HepG2 (cell line): Measurements from ENCODE around the gene TOR4A. TPM values are rescaled to one million over a fixed set of nuclear protein-coding genes. Genes with fewer than 3 reads are reported as not detected.

Experiments used
- CTCF ChIP-seq: sonication (generic); formaldehyde crosslinking; IDR thresholded peaks from 2 replicates; pipeline ENCODE4 v1.5.0; 2020; ENCODE audit warnings: mild to moderate bottlenecking, missing genetic modification reagents, moderate library complexity
- GRHL1 ChIP-seq: sonication (generic); formaldehyde crosslinking; conservative IDR thresholded peaks from 2 replicates; pipeline ENCODE4 v1.8.0; 2022; ENCODE audit warnings: missing genetic modification reagents
- GTF3A ChIP-seq: sonication (generic); formaldehyde crosslinking; conservative IDR thresholded peaks from 2 replicates; pipeline ENCODE4 v1.4.0; 2020; ENCODE audit warnings: mild to moderate bottlenecking, missing genetic modification reagents
- LCORL ChIP-seq, 2 experiments: fragments of 450-650 bp in 1 of 2; sonication (generic) in 1 of 2; formaldehyde crosslinking in 1 of 2; IDR thresholded peaks; 2 replicates each; pipeline versions ENCODE4 v1.5.0 to v1.6.1; 2017 to 2020; ENCODE audit warnings: antibody characterized with exemption in 1 of 2, missing genetic modification reagents in 1 of 2
- SIX1 ChIP-seq: sonication (generic); formaldehyde crosslinking; IDR thresholded peaks from 2 replicates; pipeline ENCODE4 v1.4.0; 2020; ENCODE audit warnings: missing genetic modification reagents, borderline replicate concordance
- STAG1 ChIP-seq: sonication (generic); formaldehyde crosslinking; IDR thresholded peaks from 2 replicates; pipeline ENCODE4 v1.4.0; 2020; ENCODE audit warnings: missing genetic modification reagents
- TBX2 ChIP-seq: sonication (generic); formaldehyde crosslinking; IDR thresholded peaks from 2 replicates; pipeline ENCODE4 v1.5.0; 2020; ENCODE audit warnings: missing genetic modification reagents, mild to moderate bottlenecking, borderline replicate concordance
- TFDP2 ChIP-seq: sonication (generic); formaldehyde crosslinking; IDR thresholded peaks from 2 replicates; pipeline ENCODE4 v1.4.0; 2020; ENCODE audit warnings: missing genetic modification reagents
- ZFX ChIP-seq: sonication (generic); formaldehyde crosslinking; IDR thresholded peaks from 2 replicates; pipeline ENCODE4 v1.4.0; 2020; ENCODE audit warnings: mild to moderate bottlenecking, low read depth, missing genetic modification reagents, moderate library complexity
- ZNF232 ChIP-seq: sonication (generic); formaldehyde crosslinking; IDR thresholded peaks from 2 replicates; pipeline ENCODE4 v1.4.0; 2020; ENCODE audit warnings: missing genetic modification reagents, borderline replicate concordance
- ZNF280D ChIP-seq: sonication (generic); formaldehyde crosslinking; IDR thresholded peaks from 2 replicates; pipeline ENCODE4 v1.5.1; 2020; ENCODE audit warnings: mild to moderate bottlenecking, missing genetic modification reagents
- ZNF343 ChIP-seq: sonication (generic); formaldehyde crosslinking; IDR thresholded peaks from 2 replicates; pipeline ENCODE4 v1.4.0; 2020; ENCODE audit warnings: mild to moderate bottlenecking, missing genetic modification reagents
- ZNF616 ChIP-seq: sonication (generic); formaldehyde crosslinking; IDR thresholded peaks from 2 replicates; pipeline ENCODE4 v1.5.0; 2020; ENCODE audit warnings: low read depth, mild to moderate bottlenecking, missing genetic modification reagents
- ZNF746 ChIP-seq: sonication (generic); formaldehyde crosslinking; IDR thresholded peaks from 2 replicates; pipeline ENCODE4 v1.8.0; 2022; ENCODE audit warnings: mild to moderate bottlenecking, missing genetic modification reagents
- ZNF747 ChIP-seq: sonication (generic); formaldehyde crosslinking; IDR thresholded peaks from 2 replicates; pipeline ENCODE4 v1.8.1; 2023; ENCODE audit warnings: missing genetic modification reagents, mild to moderate bottlenecking, borderline replicate concordance
- ZNF75D ChIP-seq: sonication (generic); formaldehyde crosslinking; IDR thresholded peaks from 2 replicates; pipeline ENCODE4 v1.8.1; 2023; ENCODE audit warnings: missing genetic modification reagents, mild to moderate bottlenecking, borderline replicate concordance
- ZNF772 ChIP-seq: sonication (generic); formaldehyde crosslinking; IDR thresholded peaks from 2 replicates; pipeline ENCODE4 v1.5.0; 2020; ENCODE audit warnings: mild to moderate bottlenecking, missing genetic modification reagents
- ZNF776 ChIP-seq: sonication (generic); formaldehyde crosslinking; IDR thresholded peaks from 2 replicates; pipeline ENCODE4 v1.4.0; 2020; ENCODE audit warnings: mild to moderate bottlenecking, missing genetic modification reagents
- ZNF777 ChIP-seq: sonication (generic); formaldehyde crosslinking; IDR thresholded peaks from 2 replicates; pipeline ENCODE4 v1.4.0; 2020; ENCODE audit warnings: missing genetic modification reagents
- ZSCAN29 ChIP-seq: sonication (generic); formaldehyde crosslinking; conservative IDR thresholded peaks from 2 replicates; pipeline ENCODE4 v1.4.0; 2020; ENCODE audit warnings: mild to moderate bottlenecking, missing genetic modification reagents
- polyA plus RNA-seq, 8 experiments: library from polyadenylated mRNA; depleted of rRNA in 3 of 8; stranded (reverse) in 7 of 8; unstranded in 1 of 8; fragments of >200 nt; fragmentation: Illumina TruSeq in 4 of 8; extraction: Trizol in 4 of 8; gene quantifications; 2 replicates each; pipeline versions ENCODE4 v1.2.1 to v1.2.3, GENCODE V29; 2011 to 2016; ENCODE audit warnings: low read depth in 4 of 8, missing spikeins in 1 of 8, mixed read lengths in 1 of 8; ENCODE audit not compliant: insufficient read depth in 1 of 8
- total RNA-seq, 5 experiments: library from RNA; depleted of rRNA; stranded (reverse); fragments of >200 nt; fragmentation: Illumina TruSeq; extraction: Trizol; gene quantifications; 2 replicates each; pipeline ENCODE4 v1.2.3, GENCODE V29; 2016; ENCODE audit warnings: low read depth in 1 of 5

TOR4A gene
- total and polyA plus RNA-seq, 2 of the 13 experiments (the other 11 are each of a cell fraction or from before 2014, with no cell fraction given) = 11.1 to 14.2 TPM

GRCh38 chr9:137294681-137295237 lies 17.2 kb downstream of the TOR4A start (continued):
- TF ChIP-seq ZNF343 (CRISPR knock-in tag) (peak; percentile 55; the same call in 1 of the 2 replicates), SIX1 (CRISPR knock-in tag) (no peak), TBX2 (no peak), ZNF776 (CRISPR knock-in tag) (0 out of 2 replicates have a peak, but pooled peaks have one; percentile 21), ZNF232 (CRISPR knock-in tag) (no peak), ZNF75D (CRISPR knock-in tag) (no peak), LCORL (IDR thresholded peaks at IDR 0.05) (no peak), LCORL (CRISPR knock-in tag; IDR thresholded peaks at IDR 0.05) (peak; percentile 16; the same call in 1 of the 2 replicates), ZNF746 (CRISPR knock-in tag) (no peak), GRHL1 (no peak), TFDP2 (0 out of 2 replicates have a peak, but pooled peaks have one; percentile 6), ZNF616 (CRISPR knock-in tag) (no peak), ZSCAN29 (peak; percentile 48; the same call in 1 of the 2 replicates), ZFX (peak; percentile 58), GTF3A (CRISPR knock-in tag) (0 out of 2 replicates have a peak, but pooled peaks have one; percentile 38), ZNF280D (CRISPR knock-in tag) (peak; percentile 4; the same call in 1 of the 2 replicates), CTCF (peak; percentile 43), ZNF747 (CRISPR knock-in tag) (peak; percentile 40; the same call in 1 of the 2 replicates), ZNF777 (CRISPR knock-in tag) (peak; percentile 23; the same call in 1 of the 2 replicates), ZNF772 (peak; percentile 72; the same call in 1 of the 2 replicates), STAG1 (peak; percentile 49)
